ENCODE measurements around the gene IFNGR1.

The IFNGR1 gene

GRCh38 chr6:137227871-137228302 is 8.7 kb upstream of the IFNGR1 start:
- Histone ChIP-seq H3K27me3 (ENCODE audit: insufficient read depth, low read depth, severe bottlenecking) (no peaks in the 10 kb centered on the region), H3K4me3 (ENCODE audit: low read depth, low read length) (no peak overlapping the region), H3K27ac (no peak overlapping the region), H3K36me3 (no peaks in the 10 kb centered on the region), H3K9me3 (ENCODE audit: severe bottlenecking) (no peaks in the 10 kb centered on the region)
- TF ChIP-seq CTCF (IDR thresholded peaks at IDR 0.05; ENCODE audit: low read depth, low read length) = no peak
- DNase-seq = no peak

DNA sequence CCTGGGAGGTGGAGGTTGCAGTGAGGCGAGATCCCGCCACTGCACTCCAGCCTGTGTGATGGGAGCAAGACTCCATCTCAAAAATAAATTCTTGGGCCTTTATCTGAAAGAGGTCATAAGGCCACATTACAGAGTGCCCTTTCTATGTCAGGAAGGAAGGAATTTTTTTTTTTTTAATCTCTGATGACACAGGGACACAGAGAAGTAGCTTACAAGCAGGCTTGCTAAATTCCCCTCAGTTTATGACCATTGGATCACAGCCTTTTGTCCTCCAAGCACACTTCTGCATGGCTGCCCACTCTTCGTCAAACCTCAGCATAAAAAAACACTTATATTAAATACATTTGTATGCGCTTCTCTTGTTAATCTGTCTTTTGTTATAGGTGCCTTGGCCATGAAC is 7.5 kb upstream of the IFNGR1 start:
- Histone ChIP-seq H3K36me3 (no peaks in the 10 kb centered on the region), H3K9me3 (ENCODE audit: severe bottlenecking) (no peaks in the 10 kb centered on the region), H3K4me3 (ENCODE audit: low read depth, low read length) (no peak overlapping the region), H3K27me3 (ENCODE audit: insufficient read depth, low read depth, severe bottlenecking) (no peaks in the 10 kb centered on the region), H3K27ac (no peak overlapping the region)
- DNase-seq = no peak
- no peak for TF ChIP-seq CTCF (IDR thresholded peaks at IDR 0.05; ENCODE audit: low read depth, low read length)

DNA sequence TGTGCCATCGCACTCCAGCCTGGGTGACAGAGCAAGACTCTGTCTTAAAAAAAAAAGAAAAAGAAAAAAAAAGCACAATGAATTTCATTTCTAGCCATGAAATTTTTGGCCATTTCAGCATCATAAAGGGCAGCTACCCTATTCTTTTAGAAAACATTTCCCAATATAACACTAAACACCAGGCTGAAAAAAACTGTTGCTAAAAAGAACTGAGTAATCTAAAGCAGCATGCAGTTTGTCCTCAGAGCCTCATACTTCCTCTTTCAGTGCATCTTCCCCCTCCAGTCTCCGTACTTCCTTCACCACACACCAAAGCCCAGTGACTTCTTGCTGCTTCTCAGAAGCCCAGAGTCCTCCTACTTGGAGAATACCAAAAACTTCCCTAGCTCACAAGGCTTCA is 5.6 kb upstream of the IFNGR1 start:
- DNase-seq = no peak
- no peaks in the 10 kb centered on the region for H3K36me3 ChIP-seq
- H3K4me3 ChIP-seq (ENCODE audit: low read depth, low read length) = no peak overlapping the region
- no peaks in the 10 kb centered on the region for H3K9me3 ChIP-seq (ENCODE audit: severe bottlenecking)
- no peaks in the 10 kb centered on the region for H3K27me3 ChIP-seq (ENCODE audit: insufficient read depth, low read depth, severe bottlenecking)
- TF ChIP-seq CTCF (IDR thresholded peaks at IDR 0.05; ENCODE audit: low read depth, low read length) = no peak
- H3K27ac ChIP-seq = no peak overlapping the region

GRCh38 chr6:137223370-137224131 is 4.4 kb upstream of the IFNGR1 start:
- Histone ChIP-seq H3K36me3 (peaks cover 4% of the 10 kb centered on the region; the same call in 1 of the 2 replicates), H3K9me3 (ENCODE audit: severe bottlenecking) (no peaks in the 10 kb centered on the region), H3K4me3 (ENCODE audit: low read depth, low read length) (no peak overlapping the region), H3K27me3 (ENCODE audit: insufficient read depth, low read depth, severe bottlenecking) (no peaks in the 10 kb centered on the region), H3K27ac (no peak overlapping the region)
- DNase-seq = no peak
- TF ChIP-seq CTCF (IDR thresholded peaks at IDR 0.05; ENCODE audit: low read depth, low read length) = no peak

DNA sequence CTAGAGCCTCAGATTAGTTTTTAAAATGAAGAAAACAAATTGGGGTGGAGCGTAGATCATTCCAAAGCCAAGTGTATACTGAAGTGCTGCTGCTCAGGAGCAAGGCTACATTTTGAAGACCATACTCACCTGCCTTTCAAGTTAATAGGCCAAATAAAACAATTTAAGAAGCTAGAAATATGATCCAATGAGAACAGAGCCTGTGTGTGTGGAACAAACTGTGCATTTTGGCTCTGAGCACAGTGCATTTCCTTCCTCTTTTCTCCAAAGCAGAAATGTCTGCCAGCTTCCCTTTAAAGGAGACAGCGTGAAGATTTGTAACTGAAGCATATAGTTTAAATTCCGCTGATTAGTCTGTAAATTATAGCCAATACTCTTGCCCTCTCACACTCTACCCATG is 3.2 kb upstream of the IFNGR1 start:
- TF ChIP-seq CTCF (IDR thresholded peaks at IDR 0.05; ENCODE audit: low read depth, low read length) = no peak
- peaks cover 4% of the 10 kb centered on the region; the same call in 1 of the 2 replicates for H3K36me3 ChIP-seq
- DNase-seq = no peak
- H3K4me3 ChIP-seq (ENCODE audit: low read depth, low read length) = no peak overlapping the region
- H3K27ac ChIP-seq = no peak overlapping the region
- H3K9me3 ChIP-seq (ENCODE audit: severe bottlenecking) = no peaks in the 10 kb centered on the region
- no peaks in the 10 kb centered on the region for H3K27me3 ChIP-seq (ENCODE audit: insufficient read depth, low read depth, severe bottlenecking)
